ENCODE data around the gene TMEM120A. TPM values are rescaled to one million over a fixed set of nuclear protein-coding genes. Genes with fewer than 3 reads are reported as not detected.

The TMEM120A gene
- total RNA-seq, 2 experiments from 2014 or later = 12.4 to 22.1 TPM

DNA sequence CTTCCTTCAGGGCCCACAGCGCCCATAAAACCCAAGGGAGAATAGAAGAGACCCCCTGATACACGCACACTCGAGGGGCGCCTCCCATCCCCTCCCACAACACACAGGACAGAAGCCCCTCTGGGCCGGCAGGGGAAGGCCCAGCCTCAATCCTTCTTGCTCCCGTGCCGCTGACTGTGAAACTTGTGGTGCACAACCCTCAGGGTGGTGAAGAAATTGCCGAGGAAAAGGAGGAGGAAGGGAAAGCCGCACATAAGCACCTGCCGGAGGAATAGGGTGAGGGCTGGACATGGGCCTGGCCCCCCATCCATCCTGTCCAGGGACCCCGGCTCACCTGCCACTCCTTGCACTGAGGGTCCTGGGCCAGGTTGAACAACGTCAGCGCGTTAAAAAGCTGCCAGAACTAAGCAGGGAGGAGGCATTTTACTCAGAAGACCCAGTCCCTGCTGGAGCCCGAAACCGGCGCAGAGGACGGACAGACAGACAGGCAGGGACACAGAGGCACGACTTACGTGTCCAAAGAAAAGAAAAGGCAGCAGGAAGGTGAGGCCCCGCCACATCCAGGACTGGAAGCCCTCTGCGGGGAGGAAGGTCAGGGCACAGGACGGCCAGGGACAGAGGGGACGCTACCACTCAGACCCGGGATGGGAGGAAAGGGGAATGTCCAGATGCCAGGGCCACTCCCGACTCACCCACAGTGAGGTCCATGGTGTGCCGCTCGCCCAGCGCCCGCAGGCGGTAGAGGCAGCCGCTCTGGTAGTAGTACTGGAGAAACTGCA, 7.2 kb downstream of the TMEM120A start:
- CTCF ChIA-PET (ENCODE audit: unreplicated experiment) = no interaction called here
- Histone ChIP-seq H4K20me1 (ENCODE audit: insufficient read depth, low read length) (no peaks in the 10 kb centered on the region), H3K4me2 (ENCODE audit: low read length) (no peak overlapping the region), H3K9me2 (ENCODE audit: insufficient read depth, low read length) (no peaks in the 10 kb centered on the region), H2AFZ (ENCODE audit: low read length) (no peak overlapping the region), H3K36me3 (ENCODE audit: insufficient read depth, low read length) (peaks cover 13% of the 10 kb centered on the region; the same call in 1 of the 2 replicates), H3K4me3 (ENCODE audit: low read depth, low read length, poor library complexity, severe bottlenecking) (no peak overlapping the region), H3K9me3 (ENCODE audit: low read length) (no peaks in the 10 kb centered on the region), H3K79me2 (ENCODE audit: insufficient read depth, low read depth, low read length) (no peaks in the 10 kb centered on the region), H3K27ac (ENCODE audit: low read depth, low read length, poor library complexity, severe bottlenecking) (no peak overlapping the region), H3K4me1 (ENCODE audit: insufficient read depth, low read length, poor library complexity, severe bottlenecking) (no peaks in the 10 kb centered on the region)
- no peak for DNase-seq (ENCODE audit: low spot score)
- no peak for TF ChIP-seq EZH2phosphoT487 (IDR thresholded peaks at IDR 0.05; ENCODE audit: borderline replicate concordance, low read depth, low read length)
- TF ChIP-seq, protein P1, sequence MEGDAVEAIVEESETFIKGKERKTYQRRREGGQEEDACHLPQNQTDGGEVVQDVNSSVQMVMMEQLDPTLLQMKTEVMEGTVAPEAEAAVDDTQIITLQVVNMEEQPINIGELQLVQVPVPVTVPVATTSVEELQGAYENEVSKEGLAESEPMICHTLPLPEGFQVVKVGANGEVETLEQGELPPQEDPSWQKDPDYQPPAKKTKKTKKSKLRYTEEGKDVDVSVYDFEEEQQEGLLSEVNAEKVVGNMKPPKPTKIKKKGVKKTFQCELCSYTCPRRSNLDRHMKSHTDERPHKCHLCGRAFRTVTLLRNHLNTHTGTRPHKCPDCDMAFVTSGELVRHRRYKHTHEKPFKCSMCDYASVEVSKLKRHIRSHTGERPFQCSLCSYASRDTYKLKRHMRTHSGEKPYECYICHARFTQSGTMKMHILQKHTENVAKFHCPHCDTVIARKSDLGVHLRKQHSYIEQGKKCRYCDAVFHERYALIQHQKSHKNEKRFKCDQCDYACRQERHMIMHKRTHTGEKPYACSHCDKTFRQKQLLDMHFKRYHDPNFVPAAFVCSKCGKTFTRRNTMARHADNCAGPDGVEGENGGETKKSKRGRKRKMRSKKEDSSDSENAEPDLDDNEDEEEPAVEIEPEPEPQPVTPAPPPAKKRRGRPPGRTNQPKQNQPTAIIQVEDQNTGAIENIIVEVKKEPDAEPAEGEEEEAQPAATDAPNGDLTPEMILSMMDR (conservative IDR thresholded peaks at IDR 0.05; ENCODE audit: low read length) = no peak
- POLR2A ChIA-PET = interaction anchor here (0.5 kb wide), 1 partner anchor 931 kb away, joined by 3 read pairs; no protein-coding TSS in a partner anchor
- BruUV-seq (replicated peaks) = no TSS peak
- intact Hi-C loops (cut with micrococcal nuclease; ENCODE audit: unreplicated experiment) = no loop called here

DNA sequence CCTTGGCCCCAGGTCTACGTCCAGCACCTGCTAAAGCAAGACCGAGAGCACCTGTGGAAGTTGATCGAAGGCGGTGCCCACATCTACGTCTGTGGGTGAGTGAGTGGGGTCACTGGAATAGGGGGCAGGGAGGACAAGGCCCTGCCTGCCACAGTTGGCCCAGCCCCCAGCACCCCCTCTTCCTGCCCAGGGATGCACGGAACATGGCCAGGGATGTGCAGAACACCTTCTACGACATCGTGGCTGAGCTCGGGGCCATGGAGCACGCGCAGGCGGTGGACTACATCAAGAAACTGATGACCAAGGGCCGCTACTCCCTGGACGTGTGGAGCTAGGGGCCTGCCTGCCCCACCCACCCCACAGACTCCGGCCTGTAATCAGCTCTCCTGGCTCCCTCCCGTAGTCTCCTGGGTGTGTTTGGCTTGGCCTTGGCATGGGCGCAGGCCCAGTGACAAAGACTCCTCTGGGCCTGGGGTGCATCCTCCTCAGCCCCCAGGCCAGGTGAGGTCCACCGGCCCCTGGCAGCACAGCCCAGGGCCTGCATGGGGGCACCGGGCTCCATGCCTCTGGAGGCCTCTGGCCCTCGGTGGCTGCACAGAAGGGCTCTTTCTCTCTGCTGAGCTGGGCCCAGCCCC, 8.1 kb downstream of the TMEM120A start:
- no TSS peak for BruUV-seq (replicated peaks)
- POLR2A ChIA-PET = interaction anchor here (0.5 kb wide), 1 partner anchor 930 kb away, joined by 3 read pairs; no protein-coding TSS in a partner anchor
- peaks cover 13% of the 10 kb centered on the region; the same call in 1 of the 2 replicates for H3K36me3 ChIP-seq (ENCODE audit: insufficient read depth, low read length)
- H3K9me3 ChIP-seq (ENCODE audit: low read length) = no peaks in the 10 kb centered on the region
- no peak for DNase-seq (ENCODE audit: low spot score)
- intact Hi-C loops (cut with micrococcal nuclease; ENCODE audit: unreplicated experiment) = no loop called here
- no peaks in the 10 kb centered on the region for H3K79me2 ChIP-seq (ENCODE audit: insufficient read depth, low read depth, low read length)
- TF ChIP-seq, protein P1 (conservative IDR thresholded peaks at IDR 0.05; ENCODE audit: low read length) = no peak
- no peak for TF ChIP-seq EZH2phosphoT487 (IDR thresholded peaks at IDR 0.05; ENCODE audit: borderline replicate concordance, low read depth, low read length)
- H3K4me1 ChIP-seq (ENCODE audit: insufficient read depth, low read length, poor library complexity, severe bottlenecking) = no peaks in the 10 kb centered on the region
- no peaks in the 10 kb centered on the region for H4K20me1 ChIP-seq (ENCODE audit: insufficient read depth, low read length)
- no peak overlapping the region for H2AFZ ChIP-seq (ENCODE audit: low read length)
- H3K4me2 ChIP-seq (ENCODE audit: low read length) = no peak overlapping the region
- CTCF ChIA-PET (ENCODE audit: unreplicated experiment) = no interaction called here
- H3K9me2 ChIP-seq (ENCODE audit: insufficient read depth, low read length) = no peaks in the 10 kb centered on the region
- H3K27ac ChIP-seq (ENCODE audit: low read depth, low read length, poor library complexity, severe bottlenecking) = no peak overlapping the region
- H3K4me3 ChIP-seq (ENCODE audit: low read depth, low read length, poor library complexity, severe bottlenecking) = no peak overlapping the region

All from OCI-LY7 (cell line).